DND-41 (cell line): ENCODE measurements around the gene ZAP70.
A peak's percentile ranks its signal among the peaks of the same experiment; 100 is the strongest.

ENCODE experiments used
- ATAC-seq: fragments of 200-7000 bp; cut with Tn5 transposase; 3 replicates; pipeline ENCODE4 v1.9.1; 2021; ENCODE audit warnings: low read depth; ENCODE audit not compliant: insufficient read depth
- DNase-seq: peaks from one replicate; pipeline ENCODE4 v3.0.0-alpha.2; 2020
- H2AFZ ChIP-seq: 2 replicates; pipeline ENCODE4 v1.6.0; 2012; ENCODE audit warnings: low read depth, low read length
- H3K27ac ChIP-seq: 2 replicates; pipeline ENCODE4 v1.5.1; 2012; ENCODE audit warnings: low read length, inconsistent platforms
- H3K27me3 ChIP-seq: fragments of 200-600 bp; sonication (generic); 2 replicates; pipeline ENCODE4 v1.6.0; 2012; ENCODE audit warnings: low read length, mild to moderate bottlenecking, inconsistent platforms; ENCODE audit not compliant: insufficient read depth, poor library complexity
- H3K36me3 ChIP-seq: 2 replicates; pipeline ENCODE4 v1.5.1; 2012; ENCODE audit warnings: low read length, inconsistent platforms; ENCODE audit not compliant: insufficient read depth
- H3K4me1 ChIP-seq: 2 replicates; pipeline ENCODE4 v1.5.1; 2012; ENCODE audit warnings: mild to moderate bottlenecking, low read length; ENCODE audit not compliant: insufficient read depth
- H3K4me2 ChIP-seq: 2 replicates; pipeline ENCODE4 v1.6.0; 2012; ENCODE audit warnings: mild to moderate bottlenecking, moderate library complexity, low read length, inconsistent platforms; ENCODE audit not compliant: insufficient read depth
- H3K4me3 ChIP-seq, 2 experiments: fragments of 200-600 bp in 1 of 2; shearing (Covaris generic) in 1 of 2; 2 replicates each; pipeline ENCODE4 v1.5.1; 2012 to 2016; ENCODE audit warnings: inconsistent platforms in 2 of 2, low read length in 2 of 2, mild to moderate bottlenecking in 2 of 2, low read depth in 1 of 2, moderate library complexity in 1 of 2
- H3K79me2 ChIP-seq: 2 replicates; pipeline ENCODE4 v1.6.0; 2012; ENCODE audit warnings: low read length, inconsistent platforms; ENCODE audit not compliant: insufficient read depth
- H3K9ac ChIP-seq: 2 replicates; pipeline ENCODE4 v1.6.0; 2012; ENCODE audit warnings: low read depth, mild to moderate bottlenecking, inconsistent platforms, low read length, moderate library complexity
- H3K9me3 ChIP-seq: 2 replicates; pipeline ENCODE4 v1.5.1; 2012; ENCODE audit warnings: low read length, moderate library complexity, mild to moderate bottlenecking, inconsistent platforms; ENCODE audit not compliant: insufficient read depth, severe bottlenecking
- H4K20me1 ChIP-seq: 2 replicates; pipeline ENCODE4 v1.6.0; 2012; ENCODE audit warnings: low read length; ENCODE audit not compliant: insufficient read depth
- CTCF ChIP-seq: IDR thresholded peaks from 2 replicates; pipeline ENCODE4 v1.5.1; 2012; ENCODE audit warnings: borderline replicate concordance, low read length, moderate library complexity, mild to moderate bottlenecking; ENCODE audit not compliant: poor library complexity, severe bottlenecking; ENCODE audit errors: extremely low read depth
- EZH2 ChIP-seq: IDR thresholded peaks from 3 replicates; pipeline ENCODE4 v1.6.1; 2012; ENCODE audit warnings: borderline replicate concordance, low read depth, mild to moderate bottlenecking, moderate library complexity, low read length, inconsistent platforms; ENCODE audit not compliant: severe bottlenecking

Gene ZAP70

DNA sequence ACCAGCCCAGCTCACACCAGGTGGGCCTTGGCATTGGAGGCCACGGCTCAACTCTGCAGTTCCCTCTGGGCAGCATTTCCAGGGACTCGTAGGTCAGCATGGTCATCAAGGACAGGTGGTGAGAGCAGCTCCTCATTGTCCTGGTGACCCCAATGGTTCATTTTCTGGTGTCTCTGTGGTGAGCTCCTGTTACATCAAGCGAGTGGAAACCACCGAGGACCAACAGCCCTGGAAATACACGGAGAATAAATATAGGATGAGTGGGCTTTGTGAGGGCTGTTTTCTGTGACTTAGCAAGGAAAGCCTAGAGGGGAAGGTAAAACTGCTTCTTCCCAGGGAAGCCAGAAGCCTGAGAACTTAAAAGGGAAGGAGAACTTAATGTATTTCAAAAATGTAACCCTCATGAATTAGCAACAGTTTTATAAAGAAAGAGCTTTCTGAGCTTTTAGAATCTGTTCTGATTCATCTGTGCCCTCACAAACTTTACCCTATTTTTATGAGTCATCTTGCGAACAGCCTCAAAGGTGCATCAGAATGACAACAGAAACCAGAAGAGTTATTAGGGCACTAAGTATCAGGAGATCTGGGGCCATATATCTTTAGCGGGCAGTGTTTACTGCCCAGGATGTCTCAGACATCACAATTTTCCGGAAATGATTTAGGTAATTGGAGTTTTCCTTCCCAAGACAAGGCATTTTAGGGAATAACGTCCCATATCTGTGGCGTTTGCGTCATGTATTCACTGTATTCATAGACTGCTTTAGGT is 25.1 kb upstream of the ZAP70 start:
- ATAC-seq: no peak
- no peak overlapping the region for H3K9ac ChIP-seq
- no peaks in the 10 kb centered on the region for H3K79me2 ChIP-seq
- H4K20me1 ChIP-seq: no peaks in the 10 kb centered on the region
- H2AFZ ChIP-seq: no peak overlapping the region
- no peaks in the 10 kb centered on the region for H3K4me1 ChIP-seq
- H3K27ac ChIP-seq: no peak overlapping the region
- no peak overlapping the region for H3K4me2 ChIP-seq
- H3K9me3 ChIP-seq: no peaks in the 10 kb centered on the region
- no peaks in the 10 kb centered on the region for H3K27me3 ChIP-seq
- TF ChIP-seq CTCF (no peak), EZH2 (no peak)
- no peak overlapping the region for H3K4me3 ChIP-seq
- no peaks in the 10 kb centered on the region for H3K36me3 ChIP-seq
- DNase-seq: no peak

GRCh38 chr2:97691166-97691565 is 22.2 kb upstream of the ZAP70 start:
- no peak for TF ChIP-seq CTCF
- TF ChIP-seq EZH2: no peak
- no peak overlapping the region for H3K4me2 ChIP-seq
- no peaks in the 10 kb centered on the region for H3K4me1 ChIP-seq
- no peak for ATAC-seq
- H3K9ac ChIP-seq: no peak overlapping the region
- H3K27ac ChIP-seq: no peak overlapping the region
- no peaks in the 10 kb centered on the region for H3K36me3 ChIP-seq
- no peak overlapping the region for H2AFZ ChIP-seq
- DNase-seq: no peak
- no peaks in the 10 kb centered on the region for H3K27me3 ChIP-seq
- no peaks in the 10 kb centered on the region for H3K79me2 ChIP-seq
- H4K20me1 ChIP-seq: no peaks in the 10 kb centered on the region
- no peaks in the 10 kb centered on the region for H3K9me3 ChIP-seq
- no peak overlapping the region for H3K4me3 ChIP-seq

DNA sequence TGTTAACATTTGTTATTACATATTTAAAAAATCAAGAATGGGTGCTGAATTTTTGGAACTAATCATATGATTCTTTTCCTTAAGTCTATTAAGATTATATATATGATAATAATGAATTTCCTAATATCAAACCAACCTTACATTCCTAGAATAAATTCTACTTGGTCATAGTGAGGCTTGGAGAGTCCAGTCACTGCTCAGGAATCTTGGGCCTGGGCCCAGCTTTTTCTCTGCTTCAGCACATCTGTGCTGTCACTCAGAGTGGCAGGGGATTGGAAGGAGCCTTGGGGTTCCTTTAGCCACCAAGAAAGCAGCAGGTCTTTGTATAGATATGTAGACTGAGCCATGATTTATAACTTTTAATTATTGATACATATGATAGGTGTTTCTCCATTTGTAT is 19.9 kb upstream of the ZAP70 start:
- no peak overlapping the region for H3K27ac ChIP-seq

DNA sequence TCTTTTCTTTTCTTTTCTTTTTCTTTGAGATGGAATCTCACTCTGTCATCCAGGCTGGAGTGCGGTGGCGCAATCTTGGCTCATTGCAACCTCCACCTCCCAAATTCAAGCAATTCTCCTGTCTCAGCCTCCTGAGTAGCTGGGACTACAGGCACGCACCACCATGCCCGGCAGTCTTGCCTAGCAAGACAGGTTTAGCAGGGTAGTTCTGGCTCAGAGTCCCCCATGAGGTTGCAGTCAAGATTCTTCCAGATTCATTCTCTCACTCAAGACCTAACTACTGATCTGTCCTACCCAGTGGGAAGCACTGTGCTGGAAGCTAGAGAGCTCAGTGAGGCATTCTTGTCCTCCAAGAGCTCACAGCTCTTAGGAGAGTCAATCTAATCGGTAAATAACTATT is 17.6 kb upstream of the ZAP70 start:
- peak overlapping the region; percentile 40; the same call in 1 of the 2 replicates for H2AFZ ChIP-seq
- no peak for TF ChIP-seq CTCF
- TF ChIP-seq EZH2: no peak
- no peak overlapping the region for H3K9ac ChIP-seq
- DNase-seq (no peak), ATAC-seq (no peak)
- H3K36me3 ChIP-seq: no peaks in the 10 kb centered on the region
- H3K79me2 ChIP-seq: no peaks in the 10 kb centered on the region
- H3K4me2 ChIP-seq: no peak overlapping the region
- peaks cover 12% of the 10 kb centered on the region for H3K4me1 ChIP-seq
- H3K4me3 ChIP-seq: no peak overlapping the region
- H4K20me1 ChIP-seq: no peaks in the 10 kb centered on the region
- H3K27me3 ChIP-seq: no peaks in the 10 kb centered on the region
- H3K27ac ChIP-seq: no peak overlapping the region
- H3K9me3 ChIP-seq: no peaks in the 10 kb centered on the region

More for the DNA sequence above, 19.9 kb upstream of the ZAP70 start:
- H3K79me2 ChIP-seq: no peaks in the 10 kb centered on the region
- no peak for ATAC-seq
- H3K4me3 ChIP-seq: no peak overlapping the region
- H3K9me3 ChIP-seq: no peaks in the 10 kb centered on the region
- no peaks in the 10 kb centered on the region for H3K27me3 ChIP-seq
- H3K4me2 ChIP-seq: no peak overlapping the region
- no peaks in the 10 kb centered on the region for H4K20me1 ChIP-seq
- H2AFZ ChIP-seq: no peak overlapping the region
- no peak overlapping the region for H3K9ac ChIP-seq
- H3K4me1 ChIP-seq: peaks cover 6% of the 10 kb centered on the region
- H3K36me3 ChIP-seq: no peaks in the 10 kb centered on the region
- TF ChIP-seq EZH2: no peak
- DNase-seq: no peak
